GM19324 (cell line): ENCODE results near the gene PUS1.

Experiments used
- ATAC-seq: cut with Tn5 transposase; IDR thresholded peaks from one replicate; pipeline ENCODE4 v1.9.1; 2021; ENCODE audit warnings: mild to moderate bottlenecking, moderate library complexity; ENCODE audit not compliant: unreplicated experiment, low FRiP score

PUS1 gene

GRCh38 chr12:131902332-131903241 is 26.5 kb upstream of the PUS1 start:
- no peak for ATAC-seq

GRCh38 chr12:131903270-131904255 is 25.5 kb upstream of the PUS1 start:
- ATAC-seq: no peak

GRCh38 chr12:131904346-131904745 is 24.7 kb upstream of the PUS1 start:
- no peak for ATAC-seq

GRCh38 chr12:131905081-131905629 is 23.9 kb upstream of the PUS1 start:
- ATAC-seq: no peak

GRCh38 chr12:131905630-131906091 is 23.4 kb upstream of the PUS1 start:
- no peak for ATAC-seq

- no peak for ATAC-seq
Measured at GRCh38 chr12:131907379-131908091, 21.5 kb upstream of the PUS1 start.

- ATAC-seq: no peak
Measured at GRCh38 chr12:131908092-131909080, 20.7 kb upstream of the PUS1 start.

GRCh38 chr12:131909081-131909751 is 19.9 kb upstream of the PUS1 start:
- ATAC-seq: no peak

- ATAC-seq: no peak
Measured at GRCh38 chr12:131909752-131910219, 19.3 kb upstream of the PUS1 start.

GRCh38 chr12:131910302-131911027 is 18.6 kb upstream of the PUS1 start:
- ATAC-seq: no peak

- ATAC-seq: no peak
Measured at GRCh38 chr12:131911028-131911650, 17.9 kb upstream of the PUS1 start.

- ATAC-seq: no peak
Measured at GRCh38 chr12:131911851-131912477, 17.1 kb upstream of the PUS1 start.

- ATAC-seq: no peak
Measured at GRCh38 chr12:131912518-131913274, 16.4 kb upstream of the PUS1 start.

GRCh38 chr12:131913666-131914065 is 15.4 kb upstream of the PUS1 start:
- ATAC-seq: no peak

- no peak for ATAC-seq
Measured at GRCh38 chr12:131914179-131914702, 14.8 kb upstream of the PUS1 start.
